GF-D8 (cell line): ENCODE measurements around the gene TMEM98.
"Not testable (repeated sequence)": the region's sequence is repeated elsewhere in the genome, so short reads cannot be mapped to it uniquely, and the experiment has no call there.

Source experiments
- DNase-seq: peaks from one replicate; lab custom pipeline; 2025; lab: John Stamatoyannopoulos, UW

Gene TMEM98

GRCh38 chr17:32915245-32915644 lies 12.7 kb upstream of the TMEM98 start:
- DNase-seq = no peak

DNA sequence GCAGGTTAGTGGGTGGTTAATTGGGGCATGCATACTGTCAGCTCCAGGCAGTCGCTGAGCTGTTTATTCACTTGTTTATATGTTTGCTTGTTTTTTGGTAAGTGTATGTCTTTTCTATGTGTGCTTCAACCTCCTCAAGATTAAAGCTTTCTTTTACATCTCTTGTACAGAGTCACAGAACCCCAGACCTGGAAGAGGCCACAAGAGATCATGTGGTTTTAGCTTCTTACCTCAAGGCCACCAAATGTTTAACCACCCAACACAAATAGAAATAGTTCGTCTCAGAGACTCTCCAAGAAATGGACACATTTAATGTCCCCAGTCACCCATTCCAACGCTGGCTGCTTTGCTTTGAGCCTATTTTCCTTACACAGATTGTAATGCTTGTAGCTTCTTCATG lies 11.8 kb upstream of the TMEM98 start:
- DNase-seq = no peak

GRCh38 chr17:32917081-32917480 lies 10.9 kb upstream of the TMEM98 start:
- no peak for DNase-seq

DNA sequence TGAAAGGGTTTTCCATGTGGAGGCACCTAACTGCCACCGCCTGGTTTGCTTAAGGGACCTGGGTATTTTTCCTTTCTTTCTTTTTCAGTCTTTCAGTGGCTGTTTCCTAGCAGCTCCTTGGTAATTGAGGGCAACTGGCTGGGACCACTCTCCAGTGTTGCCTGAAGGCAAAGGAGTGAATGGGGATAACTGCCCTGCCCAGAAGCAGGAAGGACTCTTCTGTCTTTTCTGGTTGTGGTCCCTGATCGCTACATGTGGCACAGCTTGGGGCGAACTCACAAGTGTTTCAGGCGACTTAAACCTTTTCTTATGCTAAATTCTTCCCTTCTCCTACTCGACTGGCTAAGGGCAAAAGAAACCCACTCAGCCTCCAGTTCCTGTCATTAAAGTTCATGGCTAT lies 10.1 kb upstream of the TMEM98 start:
- no peak for DNase-seq

DNA sequence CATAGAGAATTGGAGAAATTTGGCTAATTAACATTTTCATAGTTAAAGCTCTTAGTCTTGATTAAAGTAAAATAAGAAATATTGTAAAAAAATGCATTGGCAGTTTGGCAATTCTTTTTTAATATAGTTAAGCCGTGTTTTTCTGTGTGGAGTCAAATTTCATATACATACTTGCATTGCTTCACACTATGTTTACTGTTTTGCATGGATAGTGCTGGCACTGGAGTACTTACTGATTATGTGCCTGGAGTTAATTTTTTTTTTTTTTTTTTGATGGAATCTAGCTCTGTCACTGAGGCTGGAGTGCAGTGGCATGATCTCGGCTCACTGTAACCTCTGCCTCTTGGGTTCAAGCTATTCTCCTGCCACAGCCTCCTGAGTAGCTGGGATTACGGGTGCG lies 8.1 kb upstream of the TMEM98 start:
- DNase-seq = not testable (repeated sequence)

- DNase-seq = no peak
Observed at GRCh38 chr17:32920293-32920692, 7.7 kb upstream of the TMEM98 start.

- DNase-seq = no peak
Observed at GRCh38 chr17:32921017-32921416, 6.9 kb upstream of the TMEM98 start.

GRCh38 chr17:32923905-32924304 lies 4.0 kb upstream of the TMEM98 start:
- not testable (repeated sequence) for DNase-seq

- no peak for DNase-seq
Observed at GRCh38 chr17:32926183-32926582, 1.8 kb upstream of the TMEM98 start.

DNA sequence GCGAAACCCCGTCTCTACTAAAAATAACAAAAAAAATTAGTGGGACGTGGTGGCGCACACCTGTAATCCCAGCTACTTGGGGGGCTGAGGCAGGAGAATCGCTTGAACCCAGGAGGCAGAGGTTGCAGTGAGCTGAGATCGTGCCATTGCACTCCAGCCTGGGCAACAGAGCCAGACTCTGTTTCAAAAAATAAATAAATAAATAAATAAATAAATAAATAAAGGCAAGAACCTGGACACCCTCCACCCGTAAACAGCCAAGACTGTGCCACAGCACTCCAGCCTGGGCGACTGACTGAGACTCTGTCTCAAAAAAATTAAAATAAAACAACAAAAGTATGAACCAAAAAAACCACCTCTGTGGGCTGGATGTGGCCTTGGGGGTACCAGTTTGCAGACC lies 1.2 kb upstream of the TMEM98 start:
- DNase-seq = not testable (repeated sequence)

DNA sequence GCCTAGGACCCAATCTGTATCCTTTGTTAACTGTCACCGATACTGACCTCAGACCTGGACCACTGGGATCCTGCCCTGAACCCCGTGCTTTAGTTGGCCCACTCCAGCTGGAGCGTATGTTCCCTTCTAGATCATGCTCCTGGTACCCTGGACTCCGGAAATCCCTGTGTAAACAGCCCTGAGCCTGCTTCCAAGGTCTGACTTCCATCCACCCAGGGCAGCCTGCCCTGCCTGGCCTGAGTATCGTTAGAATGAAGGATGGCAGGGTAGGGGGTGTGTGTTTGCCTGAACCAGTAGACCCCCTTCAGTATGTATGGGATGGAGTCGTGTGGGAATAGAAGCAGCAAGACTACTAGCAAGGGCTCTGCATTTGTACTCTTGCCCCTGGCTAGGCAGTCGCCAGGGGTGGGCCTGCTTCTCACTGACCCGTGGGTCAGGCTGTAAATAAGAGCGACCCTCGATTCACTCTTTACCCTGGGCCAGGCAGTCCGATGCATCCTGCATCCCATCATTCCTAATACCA lies 691 bp upstream of the TMEM98 start:
- DNase-seq = no peak

GRCh38 chr17:32928586-32929535 lies 908 bp downstream of the TMEM98 start:
- DNase-seq = no peak

GRCh38 chr17:32929588-32929987 lies 1.6 kb downstream of the TMEM98 start:
- DNase-seq = no peak

DNA sequence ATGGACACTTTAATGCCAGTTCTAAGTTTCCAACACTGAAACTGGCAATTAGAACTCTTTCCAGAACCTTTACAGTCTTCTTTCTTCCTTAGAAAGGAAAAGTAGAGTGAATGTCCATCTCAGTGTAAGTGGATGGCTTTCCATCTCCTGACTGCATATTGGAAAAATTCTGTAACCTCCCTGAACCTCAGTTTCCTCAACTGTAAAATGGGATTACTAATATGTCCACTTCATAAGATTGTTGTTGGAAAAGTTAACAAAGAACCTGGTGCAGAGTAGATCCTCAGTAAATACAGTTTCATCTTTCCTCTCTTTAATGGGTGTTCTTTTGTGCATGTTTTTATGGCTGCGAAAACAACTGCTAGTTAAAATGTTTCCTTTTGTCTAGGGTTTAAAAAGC lies 2.6 kb downstream of the TMEM98 start:
- DNase-seq = no peak

GRCh38 chr17:32931686-32932085 lies 3.7 kb downstream of the TMEM98 start:
- DNase-seq = no peak

DNA sequence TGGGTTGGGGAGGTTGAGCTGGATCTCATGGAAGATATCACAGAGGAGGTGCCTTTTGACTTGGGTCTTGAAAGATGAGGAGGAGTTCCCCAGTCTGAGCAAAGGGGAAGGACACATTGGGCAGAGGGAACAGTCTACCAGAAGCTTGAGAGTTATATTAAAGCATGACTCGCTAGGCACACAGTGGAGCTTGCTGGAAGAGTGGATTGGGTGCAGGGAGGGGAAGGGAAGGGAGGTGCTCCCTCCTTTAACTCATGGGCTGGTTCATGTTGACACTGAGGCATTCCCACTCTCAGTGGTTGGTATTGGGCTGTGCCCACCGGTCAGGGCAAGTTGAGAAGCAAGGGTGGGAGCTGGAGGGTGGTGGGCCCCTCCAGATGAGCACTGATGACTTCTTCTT lies 5.9 kb downstream of the TMEM98 start:
- no peak for DNase-seq

- no peak for DNase-seq
Observed at GRCh38 chr17:32935726-32936125, 7.8 kb downstream of the TMEM98 start.

DNA sequence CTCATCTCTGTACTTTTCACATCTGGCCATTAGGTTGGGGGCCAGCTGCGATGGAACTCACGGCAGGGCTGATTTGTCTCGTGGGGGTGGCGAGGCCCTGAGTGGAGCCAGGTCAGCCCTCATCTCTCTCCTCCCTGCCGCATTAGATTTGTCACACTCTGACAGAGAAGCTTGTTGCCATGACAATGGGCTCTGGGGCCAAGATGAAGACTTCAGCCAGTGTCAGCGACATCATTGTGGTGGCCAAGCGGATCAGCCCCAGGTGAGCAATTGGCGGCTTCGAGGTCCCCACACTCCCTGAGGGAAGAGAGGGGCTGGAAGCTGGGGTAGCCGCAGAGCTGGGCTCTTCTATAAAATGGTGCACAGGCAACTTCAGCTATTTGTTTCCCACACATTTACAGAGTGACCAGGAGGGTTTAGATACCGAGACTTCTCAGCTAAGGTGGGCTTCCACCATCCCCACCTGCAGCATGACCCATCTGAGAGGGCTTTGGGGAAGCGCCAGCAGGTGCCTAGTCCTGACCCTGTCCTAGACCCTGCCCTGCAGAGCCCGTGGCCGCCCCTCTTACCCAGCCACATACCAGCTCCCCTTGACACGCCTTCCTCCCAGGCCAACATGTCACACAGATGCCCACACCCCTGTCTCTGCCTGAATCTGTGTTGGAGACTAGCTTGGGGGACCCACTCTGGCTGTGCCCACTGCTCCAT lies 8.4 kb downstream of the TMEM98 start:
- DNase-seq = no peak

- no peak for DNase-seq
Observed at GRCh38 chr17:32936894-32937500, 9.0 kb downstream of the TMEM98 start.

DNA sequence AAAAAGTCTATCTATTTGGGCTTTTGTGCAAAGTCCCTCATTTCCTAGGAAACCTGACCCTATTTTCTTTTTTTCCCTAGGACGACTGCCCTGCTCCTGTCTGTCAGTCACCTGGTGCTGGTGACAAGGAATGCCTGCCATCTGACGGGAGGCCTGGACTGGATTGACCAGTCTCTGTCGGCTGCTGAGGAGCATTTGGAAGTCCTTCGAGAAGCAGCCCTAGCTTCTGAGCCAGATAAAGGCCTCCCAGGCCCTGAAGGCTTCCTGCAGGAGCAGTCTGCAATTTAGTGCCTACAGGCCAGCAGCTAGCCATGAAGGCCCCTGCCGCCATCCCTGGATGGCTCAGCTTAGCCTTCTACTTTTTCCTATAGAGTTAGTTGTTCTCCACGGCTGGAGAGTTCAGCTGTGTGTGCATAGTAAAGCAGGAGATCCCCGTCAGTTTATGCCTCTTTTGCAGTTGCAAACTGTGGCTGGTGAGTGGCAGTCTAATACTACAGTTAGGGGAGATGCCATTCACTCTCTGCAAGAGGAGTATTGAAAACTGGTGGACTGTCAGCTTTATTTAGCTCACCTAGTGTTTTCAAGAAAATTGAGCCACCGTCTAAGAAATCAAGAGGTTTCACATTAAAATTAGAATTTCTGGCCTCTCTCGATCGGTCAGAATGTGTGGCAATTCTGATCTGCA lies 12.9 kb downstream of the TMEM98 start:
- DNase-seq = no peak

GRCh38 chr17:32941419-32942032 lies 13.6 kb downstream of the TMEM98 start:
- no peak for DNase-seq

GRCh38 chr17:32943206-32943605 lies 15.3 kb downstream of the TMEM98 start:
- DNase-seq = no peak
